ENCODE results near the gene CCR2.
"Not testable (repeated sequence)": the region's sequence is repeated elsewhere in the genome, so short reads cannot be mapped to it uniquely, and the experiment has no call there.

CCR2 gene

GRCh38 chr3:46381625-46382024 lies 27.7 kb downstream of the CCR2 start:
- DNase-seq, result no peak

DNA sequence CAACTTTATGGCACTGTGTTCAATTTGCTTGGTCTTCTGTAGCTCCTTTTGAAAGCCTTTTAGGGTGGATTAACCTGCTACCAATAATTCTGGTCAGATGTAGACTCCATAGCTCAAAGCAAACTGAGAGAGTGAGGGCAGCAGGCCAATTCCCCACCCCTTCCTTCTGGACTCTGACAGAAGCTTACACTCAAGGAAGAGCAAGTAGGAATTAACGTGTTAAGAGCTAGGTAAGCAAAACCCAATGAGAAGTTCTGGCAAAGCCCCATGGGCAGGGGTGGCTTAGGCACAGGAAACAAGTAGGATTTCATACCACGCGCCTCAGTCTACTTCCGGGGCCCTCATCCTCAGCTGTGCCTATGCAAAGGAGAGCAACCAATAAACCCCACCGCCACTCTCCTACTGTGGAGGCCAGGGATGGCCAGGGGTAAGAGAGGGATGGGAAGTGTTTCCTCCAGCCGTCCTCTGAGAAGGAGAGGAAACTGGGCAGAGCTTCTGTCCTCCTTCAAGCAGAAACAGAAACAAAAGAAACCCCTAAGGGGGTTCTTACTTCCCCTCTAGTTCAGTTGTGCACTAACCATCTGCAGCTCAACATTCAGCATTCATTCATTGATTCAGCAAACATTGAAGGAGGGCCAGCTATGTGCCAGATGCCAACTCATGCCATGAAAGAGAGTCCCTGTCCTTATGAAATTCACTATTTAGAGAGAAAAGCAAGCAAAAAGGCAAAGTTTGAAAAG lies 29.5 kb downstream of the CCR2 start:
- no peak for DNase-seq

GRCh38 chr3:46383951-46384330 lies 30.0 kb downstream of the CCR2 start:
- DNase-seq, result no peak

- DNase-seq, result no peak
These were observed 32.3 kb downstream of the CCR2 start for GRCh38 chr3:46386205-46386604.

- DNase-seq, result not testable (repeated sequence)
These were observed 34.9 kb downstream of the CCR2 start for GRCh38 chr3:46388847-46389246.

DNA sequence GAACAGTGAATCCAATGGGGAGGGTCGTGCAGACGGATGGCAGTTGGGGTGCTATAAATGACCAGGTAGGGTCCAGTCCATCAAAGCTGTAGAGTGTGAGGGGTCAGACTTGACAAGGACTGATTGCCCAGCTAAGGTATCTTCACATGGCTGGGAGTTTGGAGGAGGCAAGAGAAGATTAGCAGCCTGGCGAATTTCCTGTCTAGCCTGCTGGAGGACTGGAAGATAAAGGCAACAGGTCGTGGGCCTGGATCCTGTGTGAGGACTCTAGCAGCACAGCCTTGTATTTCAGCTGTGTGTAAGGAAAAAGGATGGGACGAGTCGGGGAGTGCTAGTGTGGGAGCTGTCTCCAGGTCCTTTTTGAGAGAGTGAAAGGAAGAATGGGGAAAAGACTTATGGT lies 35.4 kb downstream of the CCR2 start:
- no peak for DNase-seq

GRCh38 chr3:46391526-46391925 lies 37.6 kb downstream of the CCR2 start:
- not testable (repeated sequence) for DNase-seq

DNA sequence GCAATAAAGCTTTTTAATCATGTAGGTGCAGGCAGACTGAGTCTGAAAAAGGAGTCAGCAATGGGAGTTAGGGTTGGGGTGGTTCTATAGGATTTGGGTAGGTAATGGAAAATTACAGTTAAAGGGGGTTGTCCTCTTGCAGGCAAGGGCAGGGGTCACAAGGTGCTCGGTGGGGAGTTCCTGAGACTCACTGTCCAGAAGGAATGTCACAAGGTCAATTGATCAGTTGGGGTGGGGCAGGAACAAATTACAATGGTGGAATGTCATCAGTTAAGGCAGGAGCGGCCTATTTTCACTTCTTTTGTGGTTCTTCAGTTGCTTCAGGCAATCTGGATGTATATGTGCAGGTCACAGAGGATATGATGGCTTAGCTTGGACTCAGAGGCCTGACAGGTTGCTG lies 39.1 kb downstream of the CCR2 start:
- no peak for DNase-seq

GRCh38 chr3:46393554-46394434 lies 39.9 kb downstream of the CCR2 start:
- peak; percentile 17 for DNase-seq

DNA sequence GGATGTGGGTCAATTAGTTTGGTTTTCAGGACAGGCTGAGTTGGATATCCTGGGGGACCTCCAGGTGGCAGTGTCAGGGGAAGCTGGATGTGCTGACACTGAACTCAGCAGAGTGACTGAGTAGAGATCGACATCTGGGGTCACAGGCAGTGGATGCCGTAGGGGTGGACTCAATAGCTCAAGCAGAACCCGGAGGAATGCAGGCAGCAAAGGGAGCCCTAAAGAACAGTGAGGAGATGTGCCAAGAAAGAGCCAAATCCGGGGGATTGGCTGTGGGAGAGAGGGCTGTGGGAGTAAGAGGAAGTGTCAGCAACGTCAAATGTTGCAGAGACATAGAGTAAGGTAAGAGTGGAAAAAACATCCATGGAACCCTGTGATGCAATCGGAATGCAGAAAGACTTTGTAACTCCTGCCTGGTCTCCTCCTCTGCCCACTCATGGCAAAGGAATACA lies 41.3 kb downstream of the CCR2 start:
- no peak for DNase-seq

DNA sequence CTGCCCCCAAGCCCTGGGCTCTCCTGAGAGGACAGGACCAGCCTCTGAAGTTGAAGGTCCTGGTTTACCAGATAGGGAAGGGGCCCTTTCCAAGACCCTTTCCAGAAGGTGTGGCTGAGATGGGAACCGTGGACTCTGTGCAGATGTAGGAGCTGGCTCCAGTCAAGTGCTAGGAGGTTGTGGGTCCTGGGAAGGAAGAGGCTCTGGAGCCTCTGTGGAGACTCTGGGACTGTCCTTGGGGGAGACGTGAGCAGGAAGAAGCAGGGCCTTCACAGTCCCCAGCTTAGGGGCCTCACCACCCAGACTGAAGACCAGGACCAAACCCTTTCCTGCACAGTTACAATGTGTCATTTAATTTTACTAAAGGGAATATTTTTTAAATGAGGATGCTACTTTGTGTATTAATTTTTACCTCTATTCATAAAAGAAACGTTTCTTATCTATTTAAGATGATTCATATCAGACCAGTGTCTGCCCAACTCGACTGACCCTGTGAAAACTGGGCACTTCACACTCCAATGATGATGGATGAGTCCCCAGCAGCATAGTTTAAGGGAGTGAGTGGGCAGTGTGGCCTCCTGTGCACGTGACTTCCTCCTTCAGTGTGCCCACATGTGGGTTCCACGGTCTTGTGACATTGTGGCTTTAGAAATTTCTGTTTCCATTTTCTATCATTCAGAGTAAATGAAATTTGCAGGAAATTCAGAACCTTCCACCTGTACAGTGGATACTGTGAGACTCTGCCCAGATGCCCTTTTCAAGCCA lies 42.0 kb downstream of the CCR2 start:
- DNase-seq, result no peak

GRCh38 chr3:46397111-46397510 lies 43.2 kb downstream of the CCR2 start:
- DNase-seq, result no peak

DNA sequence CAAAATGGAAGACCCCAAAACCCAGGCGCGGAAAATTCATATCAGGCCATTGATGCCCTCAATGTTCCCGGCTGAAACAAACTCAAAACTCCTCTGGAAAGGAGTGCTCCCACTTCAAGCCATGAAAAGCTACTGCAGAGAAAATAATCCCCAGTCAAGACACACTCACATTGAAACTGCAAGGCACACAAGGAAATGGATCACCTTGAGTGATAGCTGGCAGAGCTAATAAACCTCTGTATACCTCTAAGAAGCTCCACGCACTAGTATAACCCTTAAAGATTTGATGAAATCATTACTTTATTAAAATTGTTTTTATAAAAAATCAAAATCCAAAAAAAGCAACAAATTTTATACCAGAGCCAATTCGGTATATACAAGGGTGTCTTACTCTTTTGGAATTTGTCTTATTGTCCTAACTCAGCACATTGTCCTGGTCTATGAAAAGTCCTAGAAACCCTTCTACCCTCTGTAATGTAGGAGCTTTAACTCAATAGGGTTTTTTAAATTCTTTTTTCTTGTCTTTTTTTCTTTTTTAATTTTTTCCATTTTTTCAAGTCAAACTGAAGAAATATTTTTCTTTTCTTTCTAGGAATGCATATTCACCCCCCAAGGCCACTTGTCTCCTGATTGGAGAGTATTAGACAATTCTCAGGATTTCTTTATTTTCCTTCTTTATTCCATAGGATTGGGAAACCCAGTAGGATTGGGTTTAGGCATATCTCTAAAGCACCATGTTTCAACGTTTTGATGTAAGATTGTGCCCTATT lies 44.5 kb downstream of the CCR2 start:
- DNase-seq, result no peak

- no peak for DNase-seq
These were observed 45.2 kb downstream of the CCR2 start for GRCh38 chr3:46399098-46399497.

DNA sequence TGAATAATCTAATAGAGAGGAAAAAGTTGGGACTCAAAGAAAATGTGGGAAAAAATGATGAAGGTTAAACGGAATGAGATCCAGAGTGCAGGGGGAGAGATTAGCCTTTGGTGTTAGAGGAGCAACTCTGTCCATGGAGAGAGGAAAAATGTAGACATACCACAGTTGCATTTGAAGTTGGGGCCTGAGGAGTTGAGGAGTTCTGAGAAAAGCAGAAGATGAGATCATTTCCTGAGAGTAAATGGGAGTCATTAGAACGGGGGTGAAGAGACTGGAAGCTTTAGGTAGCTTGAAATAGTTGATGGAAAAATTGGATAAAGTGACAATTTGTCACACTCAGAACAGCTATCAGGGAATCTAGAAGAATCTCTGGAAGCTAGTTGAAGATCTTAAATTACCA lies 45.6 kb downstream of the CCR2 start:
- no peak for DNase-seq

GRCh38 chr3:46400000-46400734 lies 46.3 kb downstream of the CCR2 start:
- no peak for DNase-seq

GRCh38 chr3:46400846-46401245 lies 46.9 kb downstream of the CCR2 start:
- no peak for DNase-seq

GRCh38 chr3:46401579-46401978 lies 47.7 kb downstream of the CCR2 start:
- DNase-seq, result no peak

DNA sequence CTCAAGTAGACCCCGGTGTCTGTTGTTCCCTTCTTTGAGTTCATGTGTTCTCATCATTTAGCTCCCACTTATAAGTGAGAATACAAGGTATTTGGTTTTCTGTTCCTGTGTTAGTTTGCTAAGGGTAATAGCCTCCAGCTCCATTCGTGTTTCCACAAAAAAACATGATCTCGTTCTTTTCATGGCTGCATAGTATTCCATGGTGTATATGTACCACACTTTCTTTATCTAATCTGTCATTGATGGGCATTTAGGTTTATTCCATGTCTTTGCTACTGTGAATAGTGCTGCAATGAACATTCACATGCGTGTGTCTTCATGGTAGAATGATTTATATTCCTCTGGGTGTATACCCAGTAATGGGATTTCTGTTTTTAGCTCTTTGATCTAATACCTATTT lies 49.0 kb downstream of the CCR2 start:
- not testable (repeated sequence) for DNase-seq

GRCh38 chr3:46405301-46406019 lies 51.5 kb downstream of the CCR2 start:
- no peak for DNase-seq

- DNase-seq, result no peak
These were observed 52.5 kb downstream of the CCR2 start for GRCh38 chr3:46406443-46406787.

Measured in NK-92 treated with Interleukin-12 subunit alpha and Interleukin-12 subunit beta, amount 100 ng/mL, for 24 hours (cell line).